DMS53 (cell line): ENCODE measurements around the gene RNU6-1.

ENCODE experiments used
- DNase-seq: peaks from one replicate; lab custom pipeline; 2025; lab: John Stamatoyannopoulos, UW

The RNU6-1 gene

DNA sequence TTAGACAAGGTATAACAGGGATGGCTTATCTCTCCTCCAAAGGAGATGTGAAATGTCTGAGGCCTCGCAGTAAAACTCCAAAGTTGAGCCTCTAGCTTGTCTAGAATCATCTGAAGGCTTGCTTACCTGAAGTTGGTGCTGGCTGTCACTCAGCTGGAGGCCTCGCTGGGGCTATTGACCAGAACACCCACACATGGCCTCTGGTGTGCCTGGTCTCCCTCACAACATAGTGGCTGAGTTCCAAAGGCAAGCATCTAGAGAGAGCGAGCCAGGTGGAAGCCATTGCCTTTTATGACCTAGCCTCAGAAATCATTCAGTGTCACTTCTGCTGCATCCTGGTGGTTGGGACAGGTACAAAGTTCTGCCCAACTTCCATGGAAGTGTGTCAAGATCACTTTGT is 17.4 kb upstream of the RNU6-1 start:
- DNase-seq = no peak

GRCh38 chr15:67855842-67856241 is 16.0 kb upstream of the RNU6-1 start:
- no peak for DNase-seq

DNA sequence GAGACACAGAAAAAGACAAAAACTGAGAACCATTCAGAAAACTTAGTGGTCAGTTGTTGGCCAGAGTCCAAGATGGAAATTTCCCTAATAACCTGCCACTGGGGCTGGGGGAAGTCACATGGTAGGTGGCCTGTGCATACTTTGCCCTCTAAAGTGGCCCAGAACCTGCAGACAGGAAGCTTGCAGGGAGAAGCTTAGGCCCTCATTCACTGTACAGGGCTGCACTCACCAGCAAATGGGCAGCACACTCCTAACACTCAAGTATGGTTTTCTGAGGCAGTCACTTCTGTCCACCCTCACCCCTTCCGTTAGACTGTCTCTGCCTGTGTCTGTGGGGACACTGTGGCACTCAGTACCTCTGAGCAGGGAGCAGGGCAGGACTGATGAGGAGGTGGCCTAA is 14.5 kb upstream of the RNU6-1 start:
- DNase-seq = no peak

- DNase-seq = no peak
Observed at GRCh38 chr15:67853454-67853853, 13.6 kb upstream of the RNU6-1 start.

DNA sequence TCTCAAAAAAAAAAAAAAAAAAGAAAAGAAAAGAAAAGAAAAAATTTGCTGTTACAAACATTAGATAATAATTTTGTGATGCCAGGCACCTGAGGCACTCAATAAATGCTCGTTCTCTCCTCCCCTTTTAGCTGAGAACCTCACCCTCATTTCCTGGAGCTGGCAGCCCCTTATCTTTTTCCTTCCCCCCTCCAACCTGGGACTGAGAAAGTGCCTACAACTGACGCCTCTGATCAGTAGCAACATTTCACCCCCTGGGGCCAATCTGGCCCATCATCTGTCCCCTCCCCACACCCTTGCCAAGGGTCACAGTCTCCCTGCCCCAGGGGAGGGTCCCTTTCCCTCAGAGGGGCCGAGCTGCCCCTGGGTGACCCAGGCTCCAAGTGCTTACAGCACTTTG is 12.6 kb upstream of the RNU6-1 start:
- no peak for DNase-seq

GRCh38 chr15:67850994-67851571 is 11.2 kb upstream of the RNU6-1 start:
- DNase-seq = peak; percentile 31

DNA sequence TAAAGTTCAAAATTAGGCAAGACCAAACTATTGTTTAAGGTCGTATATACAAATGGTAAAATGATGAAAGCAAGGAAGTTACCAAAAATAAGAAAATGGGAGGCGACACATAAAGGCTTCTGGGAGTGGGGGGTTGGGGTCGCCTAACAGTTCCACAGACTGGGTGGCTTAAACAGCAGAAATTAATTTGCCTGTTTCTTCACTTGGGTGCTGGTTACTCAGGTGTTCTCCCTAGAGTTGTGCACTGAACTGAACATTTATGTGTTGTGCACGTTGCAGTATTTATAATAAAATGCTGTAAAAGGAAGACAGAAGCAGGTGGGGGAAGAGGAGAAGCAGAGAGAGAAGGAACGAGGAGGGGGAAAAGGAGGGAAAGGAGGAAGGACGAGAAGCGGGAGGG is 10.5 kb upstream of the RNU6-1 start:
- DNase-seq = no peak

- DNase-seq = no peak
Observed at GRCh38 chr15:67849538-67849937, 9.7 kb upstream of the RNU6-1 start.

DNA sequence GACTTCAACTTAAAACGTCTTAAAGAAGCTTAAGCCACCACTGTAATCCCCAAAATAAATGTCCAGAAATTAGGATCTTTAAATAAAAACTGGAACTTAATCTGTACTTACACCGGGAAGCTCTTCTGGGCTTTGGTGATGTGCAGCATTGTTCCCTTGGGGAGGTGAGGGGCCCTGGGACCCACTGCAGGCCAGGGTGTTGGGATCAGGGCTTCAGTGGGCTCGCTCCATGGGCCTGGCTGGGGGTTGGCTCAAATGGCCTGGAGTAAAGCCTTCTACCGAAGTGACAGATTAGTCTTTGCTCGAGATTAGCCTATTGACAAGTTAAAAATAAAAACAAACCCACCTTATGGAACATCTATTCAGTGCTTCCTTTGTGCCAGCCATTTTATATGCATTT is 6.1 kb upstream of the RNU6-1 start:
- DNase-seq = no peak

GRCh38 chr15:67843571-67844387 is 3.9 kb upstream of the RNU6-1 start:
- DNase-seq = no peak

DNA sequence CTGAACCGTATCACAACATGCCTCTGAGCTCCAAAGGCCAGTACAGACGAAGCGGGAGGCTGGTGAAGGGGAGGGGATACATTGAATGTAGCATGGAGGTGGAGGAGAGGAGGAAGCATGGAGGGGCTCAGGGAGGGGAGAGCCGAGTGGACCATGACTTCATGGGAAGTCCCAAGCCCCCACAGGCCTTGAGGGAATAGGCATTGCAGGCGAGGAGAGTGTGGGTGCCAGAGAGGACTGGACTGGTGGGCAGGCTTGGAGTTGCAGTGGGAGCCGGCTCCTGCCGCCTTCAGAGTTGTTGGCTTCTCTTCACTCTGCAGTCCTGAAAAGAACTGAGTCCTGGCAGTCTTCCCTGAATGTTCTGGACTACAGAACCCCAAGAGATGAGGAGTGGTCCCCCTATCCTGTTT is 3.3 kb upstream of the RNU6-1 start:
- no peak for DNase-seq

DNA sequence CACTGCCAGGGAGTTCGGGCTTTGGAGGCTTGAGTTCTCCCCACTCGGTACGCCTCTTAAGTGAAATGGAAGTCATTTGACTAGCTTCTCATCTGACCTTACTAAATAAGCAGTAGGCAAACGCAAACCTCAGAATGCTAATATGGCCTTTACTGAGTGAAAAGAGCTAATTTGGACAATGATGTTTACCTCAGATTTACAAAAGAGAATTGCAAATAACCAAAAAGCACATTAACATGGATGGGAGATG is 1.6 kb upstream of the RNU6-1 start:
- DNase-seq = peak; percentile 40

DNA sequence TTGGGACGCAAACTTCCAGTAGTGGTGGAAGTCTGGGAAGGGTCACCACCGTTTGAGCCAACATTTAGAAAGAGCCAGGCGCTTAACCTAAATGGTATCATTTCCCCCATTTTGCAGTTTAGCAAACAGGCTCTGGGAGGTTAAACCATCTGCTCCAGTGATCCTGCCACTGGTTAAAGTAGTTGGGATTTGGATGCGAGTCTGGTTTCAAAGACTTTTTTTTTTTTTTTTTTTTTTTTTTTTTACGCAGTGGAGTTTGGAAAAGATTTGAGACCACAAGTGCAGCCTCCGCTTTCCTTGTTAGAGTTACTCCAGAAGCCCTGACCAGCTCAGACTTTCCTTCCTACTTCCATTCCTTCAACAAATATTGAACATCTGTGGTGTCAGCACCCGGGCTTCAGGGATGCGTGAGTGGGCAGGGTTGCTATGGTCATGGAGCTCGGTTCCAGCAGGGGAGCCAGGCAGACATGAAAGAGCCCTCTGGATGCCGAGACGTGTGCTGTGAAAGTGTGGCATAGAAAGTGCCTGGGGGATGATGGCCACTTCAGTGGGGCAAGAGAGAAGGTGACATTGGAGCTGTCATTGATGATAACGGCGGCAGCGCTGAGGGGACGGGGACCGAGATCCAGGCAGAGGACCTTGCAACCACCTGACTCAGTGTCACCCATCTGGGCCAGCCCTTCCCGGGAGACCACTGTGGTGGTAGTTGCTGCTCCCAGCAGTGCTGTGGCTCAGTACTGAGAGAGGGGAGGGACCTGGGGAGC is 1.1 kb upstream of the RNU6-1 start:
- DNase-seq = peak; percentile 71

GRCh38 chr15:67839499-67839928 is 331 bp downstream of the RNU6-1 start:
- peak; percentile 76 for DNase-seq

- DNase-seq = peak; percentile 85
Observed at GRCh38 chr15:67838789-67839332, 984 bp downstream of the RNU6-1 start.

DNA sequence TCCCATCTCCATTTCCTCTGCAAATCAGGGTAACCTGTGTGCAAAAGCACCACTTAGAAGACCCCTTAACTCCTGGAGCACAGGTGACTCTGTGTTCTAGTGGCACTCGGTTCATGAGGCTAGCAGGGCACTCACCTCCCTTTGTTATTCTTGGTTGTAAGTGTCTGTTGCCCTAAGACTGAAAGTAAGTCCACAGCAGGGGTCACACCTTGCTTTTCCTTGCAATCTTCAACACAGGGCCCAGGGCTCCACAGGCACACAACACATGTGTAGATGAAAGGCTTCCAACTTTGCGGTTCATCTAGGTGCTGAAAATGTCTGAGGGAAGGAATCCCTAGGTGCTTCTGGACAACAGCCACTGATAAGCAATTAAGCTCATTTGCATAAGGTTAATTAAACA is 2.9 kb downstream of the RNU6-1 start:
- no peak for DNase-seq

GRCh38 chr15:67836477-67836876 is 3.4 kb downstream of the RNU6-1 start:
- peak; percentile 63 for DNase-seq

GRCh38 chr15:67836134-67836455 is 3.8 kb downstream of the RNU6-1 start:
- DNase-seq = peak; percentile 58

GRCh38 chr15:67835297-67836133 is 4.3 kb downstream of the RNU6-1 start:
- DNase-seq = peak; percentile 57

DNA sequence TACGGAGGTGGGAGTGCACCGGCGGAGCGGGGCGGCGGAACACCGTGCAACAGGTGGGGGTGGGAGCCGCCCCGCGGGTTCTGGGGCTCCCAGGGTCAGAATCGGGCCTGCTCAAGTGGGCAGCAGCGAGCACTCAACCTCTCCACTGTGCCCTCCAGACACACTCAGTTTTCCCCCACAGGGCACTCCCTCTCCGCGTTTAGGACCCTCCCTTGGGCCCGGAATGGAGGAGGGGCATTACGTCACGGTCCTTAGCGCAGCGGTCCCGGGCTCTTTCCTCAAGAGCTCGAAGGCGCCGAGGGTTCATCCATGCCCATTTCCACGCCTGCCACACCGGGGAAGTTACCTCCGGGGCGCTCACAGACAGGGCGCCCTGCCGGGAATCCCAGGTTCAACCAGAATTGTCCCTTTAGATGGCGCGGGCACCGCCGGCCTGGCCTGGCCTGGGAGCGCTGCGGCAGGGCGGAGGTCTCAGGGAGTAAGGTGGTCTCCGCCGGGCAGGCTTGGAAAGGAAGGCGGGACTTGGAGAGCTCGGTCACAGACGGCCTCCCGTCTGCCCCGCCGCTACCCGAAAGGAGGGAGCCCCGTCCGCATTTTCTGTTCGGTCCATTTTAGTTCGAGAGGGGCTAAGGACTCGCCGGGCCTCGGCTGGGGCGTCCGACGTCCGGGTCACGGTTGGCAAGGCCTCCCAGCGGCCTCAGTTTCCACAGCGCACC is 5.1 kb downstream of the RNU6-1 start:
- peak; percentile 55 for DNase-seq

- peak; percentile 75 for DNase-seq
Observed at GRCh38 chr15:67833710-67834511, 5.9 kb downstream of the RNU6-1 start.
